ENCODE results near the gene KRTAP5-9. TPM values are rescaled to one million over a fixed set of nuclear protein-coding genes. Genes with fewer than 3 reads are reported as not detected.
"Not testable (repeated sequence)": the region's sequence is repeated elsewhere in the genome, so short reads cannot be mapped to it uniquely, and the experiment has no call there.

KRTAP5-9 gene
- total RNA-seq, 4 donors from 2014 or later = 1.9 TPM; not detected in 3

- no peak overlapping the region for H3K4me3 ChIP-seq (ENCODE audit: low read depth, poor library complexity, severe bottlenecking)
- intact Hi-C loops (cut with DNase I; ENCODE audit: low total_unique reads) = no loop called here
- no peak for TF ChIP-seq POLR2A (IDR thresholded peaks at IDR 0.05)
- TF ChIP-seq, protein P1, sequence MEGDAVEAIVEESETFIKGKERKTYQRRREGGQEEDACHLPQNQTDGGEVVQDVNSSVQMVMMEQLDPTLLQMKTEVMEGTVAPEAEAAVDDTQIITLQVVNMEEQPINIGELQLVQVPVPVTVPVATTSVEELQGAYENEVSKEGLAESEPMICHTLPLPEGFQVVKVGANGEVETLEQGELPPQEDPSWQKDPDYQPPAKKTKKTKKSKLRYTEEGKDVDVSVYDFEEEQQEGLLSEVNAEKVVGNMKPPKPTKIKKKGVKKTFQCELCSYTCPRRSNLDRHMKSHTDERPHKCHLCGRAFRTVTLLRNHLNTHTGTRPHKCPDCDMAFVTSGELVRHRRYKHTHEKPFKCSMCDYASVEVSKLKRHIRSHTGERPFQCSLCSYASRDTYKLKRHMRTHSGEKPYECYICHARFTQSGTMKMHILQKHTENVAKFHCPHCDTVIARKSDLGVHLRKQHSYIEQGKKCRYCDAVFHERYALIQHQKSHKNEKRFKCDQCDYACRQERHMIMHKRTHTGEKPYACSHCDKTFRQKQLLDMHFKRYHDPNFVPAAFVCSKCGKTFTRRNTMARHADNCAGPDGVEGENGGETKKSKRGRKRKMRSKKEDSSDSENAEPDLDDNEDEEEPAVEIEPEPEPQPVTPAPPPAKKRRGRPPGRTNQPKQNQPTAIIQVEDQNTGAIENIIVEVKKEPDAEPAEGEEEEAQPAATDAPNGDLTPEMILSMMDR (IDR thresholded peaks at IDR 0.05) = no peak
- no peak for DNase-seq (ENCODE audit: low spot score in 2 of 2)
- 92 to 94% methylated on average over 4 of the region's 4 CpGs for WGBS, 2 donors
Observed at GRCh38 chr11:71538666-71538990, 9.6 kb upstream of the KRTAP5-9 start.

- WGBS, 2 donors = 88 to 92% methylated on average over 11 of the region's 11 CpGs
- DNase-seq (ENCODE audit: low spot score in 2 of 2) = no peak
- intact Hi-C loops (cut with DNase I; ENCODE audit: low total_unique reads) = no loop called here
- TF ChIP-seq, protein P1 (IDR thresholded peaks at IDR 0.05) = no peak
- no peak for TF ChIP-seq POLR2A (IDR thresholded peaks at IDR 0.05)
- no peak overlapping the region for H3K4me3 ChIP-seq (ENCODE audit: low read depth, poor library complexity, severe bottlenecking)
Observed at GRCh38 chr11:71539017-71539416, 9.2 kb upstream of the KRTAP5-9 start.

- intact Hi-C loops (cut with DNase I; ENCODE audit: low total_unique reads); H3K4me3 ChIP-seq (ENCODE audit: low read depth, poor library complexity, severe bottlenecking); DNase-seq (ENCODE audit: low spot score in 2 of 2): not testable (repeated sequence)
- 92 to 97% methylated on average over 11 of the region's 11 CpGs for WGBS, 2 donors
Observed at GRCh38 chr11:71539971-71540370, 8.2 kb upstream of the KRTAP5-9 start.

DNA sequence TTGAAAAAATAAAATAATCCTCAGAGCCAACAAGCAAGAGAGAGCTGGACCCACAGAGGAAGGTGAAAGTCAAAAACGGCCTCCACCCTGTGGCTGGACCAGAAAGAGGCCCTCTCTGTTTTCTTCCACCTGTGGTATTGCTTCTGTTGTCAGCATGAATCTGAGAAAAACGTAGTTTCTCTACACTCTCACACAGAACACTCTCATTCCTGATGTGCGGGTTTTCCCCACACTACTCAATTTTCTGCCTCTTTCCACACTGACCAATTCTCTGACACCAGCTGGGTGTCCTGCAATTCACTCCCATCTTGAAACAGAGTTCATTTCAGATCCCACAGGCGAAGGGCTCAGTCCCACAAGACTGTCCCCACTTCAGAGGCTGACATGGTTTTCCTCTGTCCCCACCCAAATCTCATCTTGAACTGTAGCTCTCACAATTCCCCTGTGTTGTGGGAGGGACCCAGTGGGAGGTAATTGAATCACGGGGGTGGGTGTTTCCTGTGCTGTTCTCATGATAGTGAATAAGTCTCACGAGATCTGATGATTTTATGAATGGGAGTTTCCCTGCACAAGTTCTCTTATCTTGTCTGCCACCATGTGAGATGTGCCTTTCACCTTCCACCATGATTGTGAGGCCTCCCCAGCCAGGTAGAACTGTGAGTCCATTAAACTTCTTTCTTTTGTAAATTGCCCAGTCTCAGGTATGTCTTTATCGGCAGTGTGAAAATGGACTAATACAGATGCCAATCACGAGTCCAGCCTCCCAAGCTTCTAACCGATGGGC, 7.5 kb upstream of the KRTAP5-9 start:
- DNase-seq (ENCODE audit: low spot score in 2 of 2); H3K4me3 ChIP-seq (ENCODE audit: low read depth, poor library complexity, severe bottlenecking); intact Hi-C loops (cut with DNase I; ENCODE audit: low total_unique reads): not testable (repeated sequence)
- WGBS, 2 donors = 88 to 90% methylated on average over 9 of the region's 9 CpGs

DNA sequence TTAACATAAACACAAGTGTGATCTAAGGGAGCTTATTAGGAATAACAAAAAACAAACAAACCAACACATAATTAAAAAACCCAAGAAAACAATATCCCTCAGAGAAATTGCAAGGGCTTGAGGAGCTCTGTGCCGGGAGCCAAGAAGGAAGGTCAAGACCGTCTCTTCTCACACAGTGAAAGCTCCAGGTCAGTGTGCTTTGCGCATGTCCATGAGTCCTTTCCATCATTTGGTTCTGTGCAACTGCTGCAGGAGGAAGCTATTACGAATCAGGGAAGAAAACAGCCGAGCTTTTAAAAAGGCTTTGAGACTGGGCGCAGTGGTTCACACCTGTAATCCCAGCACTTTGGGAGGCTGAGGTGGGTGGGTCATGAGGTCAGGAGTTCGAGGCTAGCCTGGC, 5.8 kb upstream of the KRTAP5-9 start:
- no peak for DNase-seq (ENCODE audit: low spot score in 2 of 2)
- no peak for TF ChIP-seq POLR2A (IDR thresholded peaks at IDR 0.05)
- TF ChIP-seq, protein P1 (IDR thresholded peaks at IDR 0.05) = no peak
- H3K4me3 ChIP-seq (ENCODE audit: low read depth, poor library complexity, severe bottlenecking) = no peak overlapping the region
- intact Hi-C loops (cut with DNase I; ENCODE audit: low total_unique reads) = no loop called here
- WGBS, 2 donors = 74 to 83% methylated on average over 7 of the region's 7 CpGs

- TF ChIP-seq, protein P1 (IDR thresholded peaks at IDR 0.05) = no peak
- TF ChIP-seq POLR2A (IDR thresholded peaks at IDR 0.05) = no peak
- intact Hi-C loops (cut with DNase I; ENCODE audit: low total_unique reads) = no loop called here
- H3K4me3 ChIP-seq (ENCODE audit: low read depth, poor library complexity, severe bottlenecking) = no peak overlapping the region
- no peak for DNase-seq (ENCODE audit: low spot score in 2 of 2)
- 73 to 84% methylated on average over 15 of the region's 15 CpGs for WGBS, 2 donors
Observed at GRCh38 chr11:71542879-71543777, 5.1 kb upstream of the KRTAP5-9 start.

Measured in lower leg skin (tissue), 4 donors.